Activated effector memory CD4-positive, alpha-beta T cell treated with Interleukin-2 at 50 U/mL for 16 hours (primary cell): ENCODE results near the gene CD109.
"Not testable (repeated sequence)": the region's sequence is repeated elsewhere in the genome, so short reads cannot be mapped to it uniquely, and the experiment has no call there.

Experiments
- DNase-seq: peaks from one replicate; pipeline ENCODE4 v3.0.0-alpha.2; 2020

Gene CD109

DNA sequence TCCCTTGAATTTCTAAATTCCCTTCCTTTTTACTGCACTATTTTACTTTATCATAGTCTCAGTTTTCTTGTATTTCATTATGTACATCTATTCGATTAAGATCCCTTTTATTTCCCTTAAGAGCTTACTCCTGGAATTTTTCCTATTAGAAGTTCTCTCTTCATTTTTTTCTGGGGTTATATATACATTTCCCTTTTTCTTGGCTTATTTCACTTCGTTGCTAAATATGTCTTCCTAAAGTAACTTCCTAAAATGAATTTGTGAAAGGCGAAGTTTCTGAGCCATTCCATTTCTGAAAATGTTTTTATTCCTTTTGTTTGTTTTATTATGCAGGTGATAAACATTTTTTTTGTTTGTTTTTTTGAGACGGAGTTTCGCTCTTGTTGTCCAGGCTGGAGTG is 5.9 kb upstream of the CD109 start:
- DNase-seq, result no peak

DNA sequence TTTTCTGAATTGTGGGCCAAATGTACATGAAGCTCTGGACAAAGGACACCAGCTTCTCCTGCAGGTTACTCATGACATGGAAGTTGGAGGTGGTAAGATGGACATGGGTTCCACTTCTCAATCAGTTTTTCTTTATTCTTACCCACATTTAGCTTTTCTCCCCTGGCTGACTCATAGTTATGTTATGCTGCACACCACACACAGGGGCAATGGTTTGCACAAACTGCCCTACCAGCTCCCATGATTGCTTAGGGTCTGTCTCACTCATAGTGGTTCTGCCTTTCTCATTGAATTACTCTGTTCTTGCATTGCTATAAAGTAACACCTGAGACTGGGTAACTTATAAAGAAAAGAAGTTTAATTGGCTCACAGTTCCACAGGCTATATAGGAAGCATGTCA is 4.5 kb upstream of the CD109 start:
- no peak for DNase-seq

DNA sequence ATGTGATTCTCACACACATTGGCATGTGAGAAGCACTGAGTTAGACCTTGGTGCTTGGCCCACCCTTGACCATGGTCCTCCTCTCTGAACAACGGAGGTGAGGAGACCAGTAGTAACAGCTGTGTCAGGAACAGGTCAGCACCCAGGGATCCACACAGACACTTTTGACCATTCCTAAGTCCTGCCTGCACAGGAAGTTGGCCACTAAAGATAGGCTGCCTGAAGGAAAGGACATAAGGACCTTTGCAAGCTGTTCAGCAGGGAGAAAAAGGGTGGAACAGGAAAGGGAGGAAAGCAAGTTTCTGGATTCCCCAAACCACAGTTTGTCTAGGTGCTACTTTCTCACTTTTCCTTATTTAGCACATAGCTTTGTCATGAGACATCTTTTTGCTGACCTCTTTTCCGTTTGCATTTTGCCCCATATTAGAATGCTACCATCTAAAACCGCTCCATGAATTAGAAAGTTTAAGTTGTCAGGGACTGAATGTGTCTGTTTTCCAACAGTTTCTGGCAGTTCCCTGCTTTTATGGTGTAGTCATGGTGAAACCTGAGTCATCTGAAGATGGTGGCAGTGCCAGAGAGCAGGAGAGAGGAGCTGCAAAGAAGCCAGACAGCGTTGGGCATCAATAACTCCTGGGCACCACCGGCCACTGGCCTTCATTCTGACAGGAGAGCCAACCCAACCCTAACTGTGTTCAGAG is 1.1 kb upstream of the CD109 start:
- no peak for DNase-seq

DNA sequence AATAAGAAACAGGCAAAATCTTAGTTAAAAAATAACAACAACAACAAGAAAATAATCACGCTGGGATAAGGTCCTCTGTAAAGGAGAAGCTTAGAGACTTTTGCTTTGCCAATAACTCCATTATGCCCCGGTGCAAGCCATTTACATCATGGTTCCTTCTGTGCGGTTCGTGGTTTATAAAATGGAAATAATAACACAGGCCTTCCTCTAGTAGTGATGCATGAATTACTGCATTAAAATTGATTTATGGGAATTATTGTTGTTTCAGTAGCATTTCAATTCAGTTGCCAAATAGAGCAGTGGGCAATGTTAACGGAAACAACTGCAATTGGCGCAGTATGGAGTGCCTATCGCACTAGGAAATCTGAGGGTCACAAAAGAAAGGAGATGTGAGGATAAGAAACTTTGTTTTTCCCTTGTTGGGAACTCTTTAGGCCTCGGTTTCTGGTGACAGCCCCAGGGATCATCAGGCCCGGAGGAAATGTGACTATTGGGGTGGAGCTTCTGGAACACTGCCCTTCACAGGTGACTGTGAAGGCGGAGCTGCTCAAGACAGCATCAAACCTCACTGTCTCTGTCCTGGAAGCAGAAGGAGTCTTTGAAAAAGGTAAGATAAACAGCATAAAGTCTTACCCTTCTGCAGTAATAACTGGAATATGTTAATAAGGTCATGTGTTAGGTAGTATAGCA is 1.1 kb downstream of the CD109 start:
- no peak for DNase-seq

DNA sequence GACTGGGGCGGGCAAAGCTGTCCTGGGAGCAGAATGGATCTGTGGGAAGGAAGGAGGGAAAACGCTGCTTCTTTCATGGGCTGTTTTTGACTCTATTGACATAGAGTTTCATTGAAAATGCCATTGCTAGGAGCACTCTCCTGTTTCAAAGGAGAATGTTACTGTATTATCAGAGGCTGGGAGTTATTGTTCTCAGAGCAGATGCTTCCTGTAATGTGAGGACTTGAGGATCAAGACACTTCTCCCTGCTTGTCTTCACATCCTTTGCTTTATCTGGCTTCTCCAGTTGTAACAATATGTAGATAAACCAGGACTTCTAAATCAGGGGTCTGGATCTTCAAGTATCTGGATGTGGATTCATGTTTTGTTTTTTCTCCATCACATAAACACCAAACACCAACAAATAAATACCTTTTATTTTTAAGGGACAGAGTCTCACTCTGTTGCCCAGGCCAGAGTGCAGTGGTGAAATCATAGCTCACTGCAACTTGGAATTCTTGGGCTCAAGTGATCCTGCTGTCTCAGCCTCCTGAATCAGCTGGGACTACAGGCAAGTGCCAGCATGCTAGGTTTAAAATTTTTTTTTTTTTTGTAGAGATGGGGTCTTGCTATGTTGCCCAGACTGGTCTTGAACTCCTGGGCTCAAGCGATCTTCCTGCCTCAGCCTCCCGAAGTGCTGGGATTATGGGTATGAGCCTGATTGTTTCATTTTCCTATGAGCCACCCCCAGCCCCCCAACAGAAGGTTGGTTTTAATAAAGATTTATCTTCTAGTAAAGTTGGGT is 3.9 kb downstream of the CD109 start:
- no peak for DNase-seq

DNA sequence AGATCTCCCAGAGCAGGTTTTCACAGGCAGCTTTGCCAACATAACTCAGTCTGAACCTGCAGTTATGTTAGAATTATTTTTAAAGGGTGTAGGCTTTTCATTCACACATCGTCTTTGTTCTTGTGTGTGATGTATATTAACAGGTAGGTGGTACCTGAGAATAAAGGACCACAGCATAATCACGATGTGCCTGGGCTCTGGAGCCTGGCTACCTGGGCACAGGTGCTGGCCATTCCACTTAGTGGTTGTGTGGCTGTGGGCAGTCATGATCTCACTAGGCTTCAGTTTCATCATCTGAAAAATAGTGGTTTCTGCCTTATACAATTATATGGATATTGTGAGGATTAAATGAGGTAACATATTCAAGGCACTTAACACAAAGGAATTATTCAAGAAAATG is 6.4 kb downstream of the CD109 start:
- no peak for DNase-seq

DNA sequence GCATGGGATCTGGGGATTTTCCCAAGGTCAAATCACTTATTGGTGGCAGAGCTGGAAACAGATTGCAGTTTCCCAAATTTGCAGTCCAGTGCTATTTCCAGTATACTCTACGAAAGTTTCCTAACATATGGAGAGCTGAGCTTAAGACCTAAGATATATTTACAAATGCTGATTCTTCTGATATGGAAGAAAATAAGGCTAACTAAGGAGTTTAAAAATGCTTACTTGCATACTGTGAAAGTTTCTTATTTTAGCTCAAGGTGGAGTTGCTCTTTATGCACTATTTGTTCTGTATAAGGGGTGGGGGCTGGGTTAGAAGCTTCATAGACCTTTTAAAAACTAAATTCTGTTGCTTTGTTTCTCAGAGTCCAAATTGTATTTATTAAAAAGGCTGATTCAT is 7.5 kb downstream of the CD109 start:
- DNase-seq, result no peak

DNA sequence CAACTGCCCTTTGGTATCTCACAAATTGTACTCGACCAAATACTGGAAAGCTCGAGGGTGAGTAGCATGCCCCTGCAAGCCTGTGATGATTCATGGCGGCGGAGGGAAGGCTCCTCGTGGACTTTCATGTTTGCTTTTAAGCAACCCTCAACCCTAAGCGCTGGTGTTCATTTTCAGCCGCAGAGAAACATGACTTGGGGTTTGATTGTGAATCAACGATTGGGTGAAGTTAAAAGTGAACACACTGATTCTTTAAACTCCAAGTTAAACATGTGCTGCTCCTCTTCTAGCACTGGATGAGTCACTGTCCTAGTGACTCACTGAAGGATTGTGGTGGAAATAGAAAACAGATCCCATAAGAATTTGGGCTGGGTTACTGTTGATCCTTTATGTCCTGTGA is 8.3 kb downstream of the CD109 start:
- DNase-seq, result no peak

DNA sequence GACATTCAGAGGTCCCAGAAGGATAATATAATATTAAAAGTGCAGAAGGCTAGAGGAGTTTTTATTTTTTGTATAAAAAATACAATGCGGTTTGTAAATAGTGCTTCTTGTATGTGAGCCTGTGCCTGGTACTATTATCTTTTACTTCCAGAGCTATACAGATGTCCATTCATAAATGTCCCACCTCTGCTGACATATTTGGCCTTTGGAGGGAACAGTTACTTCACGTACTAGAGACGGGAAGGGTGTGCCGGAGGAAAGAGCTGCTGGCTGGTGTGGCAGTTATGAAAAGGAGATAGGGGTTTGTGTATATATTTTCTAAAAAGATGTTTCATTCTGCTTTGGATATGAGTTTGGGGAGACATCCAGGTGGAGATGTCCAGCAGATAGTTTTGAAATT is 8.8 kb downstream of the CD109 start:
- DNase-seq, result no peak

DNA sequence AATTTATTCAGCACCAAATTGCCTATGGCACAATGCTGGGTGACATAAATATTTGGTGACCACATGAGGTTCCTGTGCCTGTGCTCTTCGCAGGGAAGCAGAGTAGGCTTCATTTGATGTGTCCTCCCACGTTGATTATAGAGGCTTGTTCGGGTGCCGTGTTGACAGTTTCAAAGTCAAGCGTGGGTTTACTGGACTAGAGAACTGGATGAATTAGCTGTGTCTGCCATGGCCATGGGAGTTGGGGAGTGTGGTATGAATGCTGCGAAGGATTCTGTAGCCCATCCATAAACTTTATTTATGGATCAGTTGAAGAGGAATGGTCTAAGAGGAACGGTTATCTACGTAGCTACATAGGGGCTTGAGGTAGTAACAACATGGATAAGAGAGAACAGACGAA is 11.0 kb downstream of the CD109 start:
- no peak for DNase-seq

DNA sequence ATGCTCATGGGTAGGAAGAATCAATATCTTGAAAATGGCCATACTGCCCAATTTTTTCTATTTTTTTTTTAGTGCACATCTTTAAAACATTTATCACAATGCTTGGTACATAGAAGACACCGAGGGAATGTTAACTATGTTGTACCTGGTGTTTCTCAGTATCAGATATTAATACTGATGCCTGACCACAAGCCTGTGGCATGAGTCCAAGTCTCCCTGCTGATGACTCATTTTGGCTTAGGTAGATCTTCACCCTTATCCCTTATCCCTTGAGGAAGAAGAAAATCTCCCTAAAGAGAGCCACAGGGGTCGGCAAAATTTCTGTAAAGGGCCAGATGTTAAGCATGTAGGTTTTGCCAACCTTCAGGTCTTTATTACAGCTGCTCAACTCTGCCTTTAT is 14.5 kb downstream of the CD109 start:
- no peak for DNase-seq

DNA sequence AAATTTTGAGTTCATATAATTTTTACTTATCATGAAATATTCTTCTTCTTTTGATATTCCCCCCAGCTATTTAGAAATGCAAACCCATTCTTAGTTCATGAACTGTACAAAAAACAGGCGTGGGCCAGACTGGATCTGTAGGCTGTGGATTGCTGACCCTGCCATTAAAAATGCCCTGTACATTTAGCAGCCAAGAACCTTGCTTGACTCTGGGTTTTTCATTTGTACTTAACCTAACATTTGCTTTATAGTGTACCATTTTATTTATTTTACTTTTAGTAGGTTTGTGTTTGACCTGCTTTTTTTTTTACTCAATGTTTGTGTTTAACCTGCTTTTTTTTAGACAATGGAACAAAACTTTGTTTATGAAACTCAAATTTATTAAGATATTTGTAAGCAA is 14.9 kb downstream of the CD109 start:
- DNase-seq, result no peak

DNA sequence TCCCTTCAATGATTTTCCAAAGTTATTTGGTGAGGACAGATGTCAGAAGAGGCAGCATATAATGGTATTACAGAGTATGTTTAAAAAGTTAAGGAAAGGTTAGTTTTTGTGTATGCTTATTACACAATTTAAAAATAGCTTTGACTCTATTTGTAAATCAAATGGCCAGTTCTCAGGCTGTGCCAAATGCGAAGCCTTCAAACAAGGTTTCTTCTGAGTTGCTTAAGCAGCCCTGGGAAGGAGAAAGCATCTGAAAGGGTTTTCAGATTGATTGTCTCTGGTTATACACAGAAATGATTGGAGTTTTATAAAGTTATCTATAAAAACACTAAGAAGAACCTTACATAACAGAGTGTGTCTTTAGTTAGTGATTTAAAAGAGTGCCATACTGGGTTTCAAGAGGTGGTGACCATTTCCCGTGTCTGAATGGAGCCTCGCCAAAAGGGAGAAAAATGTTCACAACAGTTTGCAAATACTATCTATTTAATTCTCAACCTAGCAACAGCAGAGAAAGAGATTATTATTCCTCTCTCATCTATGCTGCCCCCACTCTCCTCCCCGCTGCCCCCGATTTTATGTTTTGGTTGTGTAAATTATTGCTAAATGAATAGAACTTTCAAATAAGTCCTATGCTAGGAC is 16.7 kb downstream of the CD109 start:
- DNase-seq, result no peak

DNA sequence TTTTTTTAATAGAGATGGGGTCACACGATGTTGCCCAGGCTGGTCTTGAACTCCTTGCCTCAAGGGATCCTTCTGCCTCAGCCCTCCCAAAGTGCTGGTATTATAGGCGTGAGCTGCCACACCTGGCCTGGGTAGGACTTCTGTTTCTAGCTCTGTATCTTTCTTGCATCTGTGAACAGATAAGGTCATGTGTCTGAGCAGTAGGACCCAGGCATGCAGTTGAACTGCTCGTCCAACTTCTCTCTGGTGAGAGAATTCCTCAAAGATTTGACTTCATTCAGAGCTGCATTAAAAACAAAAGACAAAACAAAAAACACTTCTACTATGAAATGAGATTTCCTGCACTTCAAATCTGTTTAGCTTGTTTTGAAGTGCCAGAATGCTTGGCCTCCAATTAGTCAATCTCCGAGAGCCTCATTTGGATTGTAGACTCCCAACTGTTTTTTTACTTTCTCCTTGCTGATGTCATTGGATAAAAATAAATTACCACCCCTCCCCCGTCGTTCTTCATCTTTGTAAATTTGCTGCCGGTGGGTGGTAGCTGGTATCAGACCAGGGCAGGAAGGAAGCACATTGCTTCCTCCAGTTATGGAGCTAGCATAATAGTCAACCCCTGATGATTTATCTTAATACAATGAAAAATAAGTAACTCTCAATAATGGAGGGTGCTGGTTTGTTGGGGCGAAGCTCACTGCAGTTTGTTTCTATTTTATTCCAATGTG is 17.6 kb downstream of the CD109 start:
- DNase-seq, result no peak

DNA sequence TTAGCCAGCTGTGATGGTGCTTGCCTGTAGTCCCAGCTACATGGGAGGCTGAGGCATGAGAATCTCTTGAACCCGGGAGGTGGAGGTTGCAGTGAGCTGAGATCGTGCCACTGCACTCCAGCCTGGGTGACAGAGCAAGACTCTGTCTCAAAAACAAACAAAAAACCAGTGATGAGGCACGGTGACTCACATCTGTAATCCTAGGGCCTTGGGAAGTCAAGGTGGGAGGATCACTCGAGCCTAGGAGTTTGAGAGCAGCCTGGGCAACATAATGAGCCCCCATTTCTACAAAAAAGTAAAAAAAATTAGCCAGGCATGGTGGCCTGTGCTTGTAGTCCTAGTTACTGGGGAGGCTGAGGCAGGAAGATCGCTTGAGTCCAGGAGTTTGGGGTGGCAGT is 19.1 kb downstream of the CD109 start:
- not testable (repeated sequence) for DNase-seq

DNA sequence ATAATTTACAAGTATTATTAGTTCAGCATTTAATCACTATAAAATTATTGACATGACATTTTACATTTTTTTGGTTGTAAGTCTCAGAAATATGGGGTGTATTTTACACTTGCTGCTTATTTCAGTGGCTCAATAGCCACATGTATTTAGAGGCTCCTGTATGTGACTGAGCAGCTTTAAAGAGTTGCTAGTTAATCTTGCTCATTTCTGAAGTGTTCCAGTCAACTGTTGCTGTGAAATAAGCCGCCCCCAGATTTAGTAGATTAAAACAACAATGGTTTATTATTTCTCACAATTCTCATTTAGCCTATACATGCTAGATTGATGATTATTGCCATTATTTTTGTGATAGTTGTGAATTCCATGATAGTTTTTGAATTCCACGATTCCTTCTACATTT is 23.0 kb downstream of the CD109 start:
- no peak for DNase-seq

DNA sequence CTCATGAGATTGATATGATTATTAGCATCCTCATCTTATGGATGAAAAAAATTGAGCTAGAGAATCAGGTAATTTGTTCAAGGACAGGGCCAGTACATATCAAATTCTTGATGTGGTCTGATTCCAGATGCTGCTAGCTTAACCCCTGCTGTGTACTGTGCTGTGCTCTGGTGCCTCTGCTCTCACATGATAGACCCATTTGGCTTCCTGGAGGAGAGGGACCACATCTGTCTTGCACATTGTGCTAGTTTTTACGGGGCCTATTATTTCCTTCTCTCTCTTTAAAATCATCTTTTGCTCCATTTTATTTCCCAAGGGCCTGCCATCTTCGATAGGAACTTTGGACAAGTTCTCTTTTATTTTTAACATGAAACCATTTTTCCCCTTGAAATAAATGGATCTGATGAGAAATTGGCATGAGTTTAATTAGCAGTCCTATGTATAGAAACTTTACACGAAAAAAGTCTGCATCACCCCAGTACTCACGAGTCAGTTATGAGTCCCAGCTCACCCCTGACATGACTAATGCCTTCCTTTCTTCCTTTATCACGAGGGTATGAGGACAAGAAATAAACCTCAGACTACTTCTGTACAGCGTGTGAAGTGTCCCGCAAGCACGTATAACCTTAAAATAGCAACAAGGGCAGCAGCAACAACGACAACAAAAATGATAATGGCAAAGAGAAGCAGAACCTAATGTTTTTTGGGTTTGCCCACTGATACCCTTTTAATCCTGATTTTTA is 26.5 kb downstream of the CD109 start:
- no peak for DNase-seq

DNA sequence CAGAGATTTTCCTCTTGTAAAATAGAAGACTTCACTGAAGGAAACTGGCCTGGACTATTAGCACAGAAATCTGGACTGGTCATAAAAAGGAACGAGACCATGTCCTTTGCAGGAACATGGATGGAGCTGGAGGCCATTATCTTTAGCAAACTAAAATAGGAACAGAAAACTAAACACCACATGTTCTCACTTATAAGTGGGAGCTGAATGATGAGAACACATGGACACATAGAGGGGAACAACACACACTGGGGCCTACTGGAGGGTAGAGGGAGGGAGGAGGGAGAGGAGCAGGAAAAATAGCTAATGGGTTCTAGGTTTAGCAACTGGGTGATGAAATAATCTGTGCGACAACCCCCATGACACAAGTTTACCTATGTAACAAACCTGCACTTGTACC is 27.5 kb downstream of the CD109 start:
- DNase-seq, result not testable (repeated sequence)

DNA sequence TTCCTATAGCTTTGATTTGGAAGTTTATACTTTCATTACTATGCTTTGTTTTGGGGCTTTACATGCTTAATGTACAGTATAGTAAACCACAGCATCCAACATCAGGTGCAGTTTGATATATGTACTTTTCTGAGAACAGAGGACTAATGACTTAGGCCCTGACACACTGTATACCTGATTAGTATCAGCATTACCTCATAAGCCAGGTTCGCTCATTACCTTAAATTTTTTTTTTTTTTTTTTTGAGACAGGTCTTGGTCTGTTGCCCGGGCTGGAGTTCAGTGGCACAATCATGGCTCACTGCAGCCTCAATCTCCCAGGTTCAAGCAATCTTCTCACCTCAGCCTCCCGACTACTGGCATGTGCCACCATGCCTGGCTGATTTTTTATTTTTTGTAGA is 28.4 kb downstream of the CD109 start:
- DNase-seq, result no peak

DNA sequence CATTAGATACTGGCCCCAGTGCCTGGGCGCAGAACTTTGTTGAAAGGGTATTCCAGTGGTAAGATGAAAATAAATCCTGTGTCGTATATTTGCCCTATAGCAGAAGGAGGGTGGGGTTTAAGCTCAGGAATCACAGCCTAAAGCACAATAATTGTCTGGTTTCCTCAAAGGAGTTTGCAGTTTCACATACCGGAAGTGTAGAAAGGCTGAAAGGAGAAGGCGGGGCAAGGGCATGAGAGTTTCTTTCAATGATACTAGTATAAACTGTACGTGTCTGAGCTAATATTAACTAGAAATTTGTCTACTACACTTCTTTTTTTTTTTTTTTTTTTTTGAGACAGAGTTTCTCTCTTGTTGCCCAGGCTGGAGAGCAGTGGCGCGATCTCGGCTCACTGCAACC is 29.2 kb downstream of the CD109 start:
- DNase-seq, result not testable (repeated sequence)

DNA sequence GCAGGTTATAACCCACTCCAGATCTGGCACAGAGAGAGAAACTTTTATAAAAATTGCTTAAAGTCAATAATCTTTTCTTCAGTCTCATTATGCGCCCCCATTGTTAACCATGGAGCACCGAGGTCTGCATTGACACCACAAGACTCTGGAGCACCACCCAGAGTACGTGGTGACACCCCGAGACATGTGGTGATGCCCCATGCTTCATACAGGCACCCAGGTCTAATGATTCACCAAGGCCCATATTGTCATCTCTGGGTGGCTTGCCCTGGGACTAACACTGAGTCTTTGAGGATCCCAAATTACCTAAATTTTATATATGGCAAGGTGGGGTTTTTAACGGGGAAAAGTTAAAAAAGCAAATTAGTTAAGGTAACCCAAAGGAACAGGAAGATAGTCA is 31.1 kb downstream of the CD109 start:
- no peak for DNase-seq

DNA sequence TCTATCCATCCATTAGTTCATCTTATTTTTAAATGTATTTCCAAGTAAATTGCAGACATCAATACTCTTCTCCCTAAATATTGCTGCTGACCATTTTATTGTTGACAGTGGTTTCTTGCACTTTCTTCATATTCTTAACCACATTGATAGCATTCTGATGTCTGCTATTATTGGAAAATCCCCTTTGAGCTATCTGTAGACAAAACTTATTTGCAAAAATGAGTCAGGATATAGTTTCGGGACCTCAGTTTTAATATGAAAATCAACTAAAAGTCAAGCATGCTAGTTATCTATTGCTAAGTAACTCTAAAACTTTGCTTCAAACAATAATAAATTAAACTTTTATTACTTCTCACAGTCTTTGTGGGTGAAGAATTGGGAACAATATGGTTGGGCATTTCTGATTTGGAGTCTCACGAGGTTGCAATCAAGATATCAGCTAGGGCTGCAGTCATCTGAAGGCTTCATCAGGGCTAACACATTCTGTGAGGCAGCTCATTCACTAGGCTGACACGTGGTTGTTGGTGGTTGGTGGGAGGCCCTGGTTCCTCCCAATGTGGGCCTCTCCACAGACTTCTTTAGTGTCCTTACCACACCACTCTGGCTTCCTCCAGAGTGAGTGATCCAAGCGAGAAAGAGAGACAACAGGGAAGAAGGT is 32.7 kb downstream of the CD109 start:
- no peak for DNase-seq
